ENCODE data around the gene WFDC1.
"Not testable (repeated sequence)": the region's sequence is repeated elsewhere in the genome, so short reads cannot be mapped to it uniquely, and the experiment has no call there.

Gene WFDC1

GRCh38 chr16:84330685-84331050, 36.0 kb downstream of the WFDC1 start:
- DNase-seq, result no peak

- DNase-seq, result no peak
Measured at GRCh38 chr16:84331998-84332780, 37.5 kb downstream of the WFDC1 start.

GRCh38 chr16:84332975-84333684, 38.5 kb downstream of the WFDC1 start:
- no peak for DNase-seq

GRCh38 chr16:84334058-84334457, 39.4 kb downstream of the WFDC1 start:
- no peak for DNase-seq

GRCh38 chr16:84334482-84334881, 39.8 kb downstream of the WFDC1 start:
- no peak for DNase-seq

- not testable (repeated sequence) for DNase-seq
Measured at GRCh38 chr16:84337236-84337635, 42.6 kb downstream of the WFDC1 start.

- DNase-seq, result no peak
Measured at GRCh38 chr16:84339311-84339710, 44.6 kb downstream of the WFDC1 start.

GRCh38 chr16:84339766-84340165, 45.1 kb downstream of the WFDC1 start:
- no peak for DNase-seq

GRCh38 chr16:84340325-84341040, 45.8 kb downstream of the WFDC1 start:
- no peak for DNase-seq

- DNase-seq, result no peak
Measured at GRCh38 chr16:84341528-84342295, 47.0 kb downstream of the WFDC1 start.

- DNase-seq, result not testable (repeated sequence)
Measured at GRCh38 chr16:84343800-84344199, 49.1 kb downstream of the WFDC1 start.

GRCh38 chr16:84344781-84345180, 50.1 kb downstream of the WFDC1 start:
- DNase-seq, result no peak

GRCh38 chr16:84347161-84347560, 52.5 kb downstream of the WFDC1 start:
- no peak for DNase-seq

GRCh38 chr16:84348386-84348888, 53.8 kb downstream of the WFDC1 start:
- DNase-seq, result no peak

- no peak for DNase-seq
Measured at GRCh38 chr16:84349862-84350684, 55.4 kb downstream of the WFDC1 start.

GRCh38 chr16:84350685-84351400, 56.2 kb downstream of the WFDC1 start:
- no peak for DNase-seq

GRCh38 chr16:84351630-84352029, 57.0 kb downstream of the WFDC1 start:
- no peak for DNase-seq

- no peak for DNase-seq
Measured at GRCh38 chr16:84354306-84354705, 59.6 kb downstream of the WFDC1 start.

GRCh38 chr16:84355149-84355548, 60.5 kb downstream of the WFDC1 start:
- DNase-seq, result no peak

GRCh38 chr16:84356176-84356575, 61.5 kb downstream of the WFDC1 start:
- no peak for DNase-seq

GRCh38 chr16:84356591-84357116, 62.0 kb downstream of the WFDC1 start:
- no peak for DNase-seq

All from stimulated activated CD4-positive, alpha-beta T cell treated with anti-CD3 and anti-CD28 coated beads, Interleukin-4, amount 100 ng/mL, for 24 hours (primary cell).